ENCODE measurements around the gene COL2A1. TPM values are rescaled to one million over a fixed set of nuclear protein-coding genes. Genes with fewer than 3 reads are reported as not detected.

The COL2A1 gene
- total and polyA plus RNA-seq, 4 donors: 321 TPM; not detected in 3

DNA sequence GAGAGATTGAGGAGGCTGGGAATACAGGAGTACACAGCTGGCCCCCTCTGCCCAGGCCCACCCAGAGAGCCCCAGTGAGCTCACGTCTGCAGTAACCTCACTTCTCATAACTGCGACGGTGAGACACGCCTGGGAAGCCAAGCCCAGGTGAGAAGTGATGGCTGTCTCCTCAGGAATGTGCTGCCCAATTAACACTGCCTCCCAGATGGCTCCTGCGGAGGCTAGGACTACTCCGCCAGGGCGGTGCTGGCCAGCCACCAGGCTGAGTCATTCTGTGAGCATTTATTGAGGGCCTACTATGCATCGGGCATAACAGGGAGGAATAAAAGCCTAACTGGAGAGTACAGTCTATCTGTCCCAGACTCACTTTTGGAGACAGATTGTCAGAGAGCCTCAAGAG is 50.2 kb downstream of the COL2A1 start:
- peaks cover 2 to 13% (median 11%) of the 10 kb centered on the region in 4 donors for H3K4me1 ChIP-seq (ENCODE audit: control insufficient read depth in 4 of 4, insufficient read depth in 4 of 4, low read length in 3 of 4)
- H3K4me3 ChIP-seq (ENCODE audit: low read depth in 1 of 3, low read length in 3 of 3): no peak overlapping the region
- H3K27ac ChIP-seq (ENCODE audit: low read depth in 1 of 2, low read length in 2 of 2): no peak overlapping the region
- H3K27me3 ChIP-seq (ENCODE audit: control insufficient read depth in 4 of 4, insufficient read depth in 4 of 4, low read length in 3 of 4): no peaks in the 10 kb centered on the region
- TF ChIP-seq NR2F2 (IDR thresholded peaks at IDR 0.05): no peak
- TF ChIP-seq TAF1 (conservative IDR thresholded peaks at IDR 0.05): no peak
- TF ChIP-seq YY1 (IDR thresholded peaks at IDR 0.05): no peak
- TF ChIP-seq, protein P1, sequence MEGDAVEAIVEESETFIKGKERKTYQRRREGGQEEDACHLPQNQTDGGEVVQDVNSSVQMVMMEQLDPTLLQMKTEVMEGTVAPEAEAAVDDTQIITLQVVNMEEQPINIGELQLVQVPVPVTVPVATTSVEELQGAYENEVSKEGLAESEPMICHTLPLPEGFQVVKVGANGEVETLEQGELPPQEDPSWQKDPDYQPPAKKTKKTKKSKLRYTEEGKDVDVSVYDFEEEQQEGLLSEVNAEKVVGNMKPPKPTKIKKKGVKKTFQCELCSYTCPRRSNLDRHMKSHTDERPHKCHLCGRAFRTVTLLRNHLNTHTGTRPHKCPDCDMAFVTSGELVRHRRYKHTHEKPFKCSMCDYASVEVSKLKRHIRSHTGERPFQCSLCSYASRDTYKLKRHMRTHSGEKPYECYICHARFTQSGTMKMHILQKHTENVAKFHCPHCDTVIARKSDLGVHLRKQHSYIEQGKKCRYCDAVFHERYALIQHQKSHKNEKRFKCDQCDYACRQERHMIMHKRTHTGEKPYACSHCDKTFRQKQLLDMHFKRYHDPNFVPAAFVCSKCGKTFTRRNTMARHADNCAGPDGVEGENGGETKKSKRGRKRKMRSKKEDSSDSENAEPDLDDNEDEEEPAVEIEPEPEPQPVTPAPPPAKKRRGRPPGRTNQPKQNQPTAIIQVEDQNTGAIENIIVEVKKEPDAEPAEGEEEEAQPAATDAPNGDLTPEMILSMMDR (IDR thresholded peaks at IDR 0.05; ENCODE audit: low read depth, low read length, missing input control): no peak
- TF ChIP-seq, protein P2, sequence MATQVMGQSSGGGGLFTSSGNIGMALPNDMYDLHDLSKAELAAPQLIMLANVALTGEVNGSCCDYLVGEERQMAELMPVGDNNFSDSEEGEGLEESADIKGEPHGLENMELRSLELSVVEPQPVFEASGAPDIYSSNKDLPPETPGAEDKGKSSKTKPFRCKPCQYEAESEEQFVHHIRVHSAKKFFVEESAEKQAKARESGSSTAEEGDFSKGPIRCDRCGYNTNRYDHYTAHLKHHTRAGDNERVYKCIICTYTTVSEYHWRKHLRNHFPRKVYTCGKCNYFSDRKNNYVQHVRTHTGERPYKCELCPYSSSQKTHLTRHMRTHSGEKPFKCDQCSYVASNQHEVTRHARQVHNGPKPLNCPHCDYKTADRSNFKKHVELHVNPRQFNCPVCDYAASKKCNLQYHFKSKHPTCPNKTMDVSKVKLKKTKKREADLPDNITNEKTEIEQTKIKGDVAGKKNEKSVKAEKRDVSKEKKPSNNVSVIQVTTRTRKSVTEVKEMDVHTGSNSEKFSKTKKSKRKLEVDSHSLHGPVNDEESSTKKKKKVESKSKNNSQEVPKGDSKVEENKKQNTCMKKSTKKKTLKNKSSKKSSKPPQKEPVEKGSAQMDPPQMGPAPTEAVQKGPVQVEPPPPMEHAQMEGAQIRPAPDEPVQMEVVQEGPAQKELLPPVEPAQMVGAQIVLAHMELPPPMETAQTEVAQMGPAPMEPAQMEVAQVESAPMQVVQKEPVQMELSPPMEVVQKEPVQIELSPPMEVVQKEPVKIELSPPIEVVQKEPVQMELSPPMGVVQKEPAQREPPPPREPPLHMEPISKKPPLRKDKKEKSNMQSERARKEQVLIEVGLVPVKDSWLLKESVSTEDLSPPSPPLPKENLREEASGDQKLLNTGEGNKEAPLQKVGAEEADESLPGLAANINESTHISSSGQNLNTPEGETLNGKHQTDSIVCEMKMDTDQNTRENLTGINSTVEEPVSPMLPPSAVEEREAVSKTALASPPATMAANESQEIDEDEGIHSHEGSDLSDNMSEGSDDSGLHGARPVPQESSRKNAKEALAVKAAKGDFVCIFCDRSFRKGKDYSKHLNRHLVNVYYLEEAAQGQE (IDR thresholded peaks at IDR 0.05): no peak
- TF ChIP-seq, protein P3, sequence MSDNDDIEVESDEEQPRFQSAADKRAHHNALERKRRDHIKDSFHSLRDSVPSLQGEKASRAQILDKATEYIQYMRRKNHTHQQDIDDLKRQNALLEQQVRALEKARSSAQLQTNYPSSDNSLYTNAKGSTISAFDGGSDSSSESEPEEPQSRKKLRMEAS (IDR thresholded peaks at IDR 0.05): no peak
- TF ChIP-seq HNF4A (conservative IDR thresholded peaks at IDR 0.05): no peak
- no peak for TF ChIP-seq EGR1 (IDR thresholded peaks at IDR 0.05; ENCODE audit: low read depth in 2 of 2)
- TF ChIP-seq, protein P4, sequence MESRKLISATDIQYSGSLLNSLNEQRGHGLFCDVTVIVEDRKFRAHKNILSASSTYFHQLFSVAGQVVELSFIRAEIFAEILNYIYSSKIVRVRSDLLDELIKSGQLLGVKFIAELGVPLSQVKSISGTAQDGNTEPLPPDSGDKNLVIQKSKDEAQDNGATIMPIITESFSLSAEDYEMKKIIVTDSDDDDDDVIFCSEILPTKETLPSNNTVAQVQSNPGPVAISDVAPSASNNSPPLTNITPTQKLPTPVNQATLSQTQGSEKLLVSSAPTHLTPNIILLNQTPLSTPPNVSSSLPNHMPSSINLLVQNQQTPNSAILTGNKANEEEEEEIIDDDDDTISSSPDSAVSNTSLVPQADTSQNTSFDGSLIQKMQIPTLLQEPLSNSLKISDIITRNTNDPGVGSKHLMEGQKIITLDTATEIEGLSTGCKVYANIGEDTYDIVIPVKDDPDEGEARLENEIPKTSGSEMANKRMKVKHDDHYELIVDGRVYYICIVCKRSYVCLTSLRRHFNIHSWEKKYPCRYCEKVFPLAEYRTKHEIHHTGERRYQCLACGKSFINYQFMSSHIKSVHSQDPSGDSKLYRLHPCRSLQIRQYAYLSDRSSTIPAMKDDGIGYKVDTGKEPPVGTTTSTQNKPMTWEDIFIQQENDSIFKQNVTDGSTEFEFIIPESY (IDR thresholded peaks at IDR 0.05): no peak
- TF ChIP-seq JUND (IDR thresholded peaks at IDR 0.05): no peak
- TF ChIP-seq FOXA2 (IDR thresholded peaks at IDR 0.05): no peak
- TF ChIP-seq RAD21 (IDR thresholded peaks at IDR 0.05): no peak
- no peak for TF ChIP-seq GABPA (IDR thresholded peaks at IDR 0.05 in 1 of 2, conservative IDR thresholded peaks at IDR 0.05 in 1 of 2)
- no peak for TF ChIP-seq RXRA (IDR thresholded peaks at IDR 0.05)
- TF ChIP-seq SP1 (IDR thresholded peaks at IDR 0.05): no peak
- no peak for TF ChIP-seq FOXA1 (IDR thresholded peaks at IDR 0.05)
- no peak for TF ChIP-seq HNF4G (IDR thresholded peaks at IDR 0.05)
- TF ChIP-seq, protein P5, sequence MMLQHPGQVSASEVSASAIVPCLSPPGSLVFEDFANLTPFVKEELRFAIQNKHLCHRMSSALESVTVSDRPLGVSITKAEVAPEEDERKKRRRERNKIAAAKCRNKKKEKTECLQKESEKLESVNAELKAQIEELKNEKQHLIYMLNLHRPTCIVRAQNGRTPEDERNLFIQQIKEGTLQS (IDR thresholded peaks at IDR 0.05): no peak
- no peaks in the 10 kb centered on the region for H3K36me3 ChIP-seq (ENCODE audit: control insufficient read depth in 4 of 4, insufficient read depth in 3 of 4, low read depth in 1 of 4, low read length in 3 of 4)
- no peak overlapping the region for H3K9ac ChIP-seq (ENCODE audit: low read depth in 1 of 2, low read length in 2 of 2)
- no peak for DNase-seq (ENCODE audit: low spot score)
- H3K9me3 ChIP-seq (ENCODE audit: control insufficient read depth in 4 of 4, low read length in 3 of 4): no peaks in the 10 kb centered on the region
- 90% methylated on average over 8 of the region's 8 CpGs for WGBS

Measured in liver (tissue), 9 donors.